Pancreas (tissue), 10 donors: ENCODE results near the gene XG. TPM values are rescaled to one million over a fixed set of nuclear protein-coding genes. Genes with fewer than 3 reads are reported as not detected.

Experiments used
- ATAC-seq, 4 donors: fragments of 200-7000 bp; cut with Tn5 transposase; one replicate each; pipeline versions ENCODE4 v1.8.0 to v1.9.1; 2020; ENCODE audit warnings: mild to moderate bottlenecking in 4 of 4, moderate library complexity in 4 of 4
- DNase-seq, 6 donors: peaks; one replicate each; pipeline ENCODE4 v3.0.0-alpha.2; 2020
- FAIRE-seq: peaks from 2 replicates; lab custom pipeline; 2012; peaks lifted over from hg19 to GRCh38; lab: Jason Lieb, UNC
- H3K27ac ChIP-seq, 4 donors: fragments of 200-600 bp; sonication (generic); 1 replicate in 3 of 4; 2 replicates in 1 of 4; pipeline versions ENCODE4 v1.5.0 to v1.8.0; 2020
- H3K27me3 ChIP-seq, 4 donors: fragments of 200-600 bp; one replicate each; pipeline ENCODE4 v1.8.0; 2021
- H3K36me3 ChIP-seq, 3 donors: fragments of 200-600 bp; sonication (generic) in 1 of 3; one replicate each; pipeline versions ENCODE4 v1.5.0 to v1.8.0; 2020 to 2021
- H3K4me1 ChIP-seq, 3 donors: fragments of 200-600 bp; one replicate each; pipeline ENCODE4 v1.8.0; 2021
- H3K4me3 ChIP-seq, 4 donors: fragments of 200-600 bp; sonication (generic) in 2 of 4; one replicate each; pipeline versions ENCODE4 v1.5.0 to v1.8.0; 2020 to 2021
- H3K9me3 ChIP-seq, 4 donors: fragments of 200-600 bp; one replicate each; pipeline ENCODE4 v1.8.0; 2021
- CTCF ChIP-seq, 4 donors: fragments of 200-600 bp; sonication (generic) in 3 of 4; IDR thresholded peaks; one replicate each; pipeline versions ENCODE4 v1.5.0 to v1.8.0; 2021; ENCODE audit warnings: antibody characterized with exemption in 4 of 4
- WGBS, 2 donors: extraction: QIAGEN DNeasy Blood & Tissue Kit; methylation state at CpG; one replicate each; pipeline ENCODE4 v1.1.7; 2013; 5-methylcytosine and 5-hydroxymethylcytosine counted together
- intact Hi-C, 3 donors: fragments of 100-400 bp; cut with DNase I; formaldehyde crosslinking; loops; one replicate each; pipeline versions ENCODE4 v1.11.1 to v1.14.2; 2022
- polyA plus RNA-seq, 2 donors: library from polyadenylated mRNA; stranded (reverse); fragments of 200-250 nt; gene quantifications; one replicate each; pipeline ENCODE4 v1.2.3, GENCODE V29; 2013
- total RNA-seq, 6 donors: library from RNA; stranded (reverse); fragmentation: NEBNext Ultra II Directional in 4 of 6; extraction: Animal tissue kit (Norgen Biotek cat#: 25700) in 4 of 6; gene quantifications; one replicate each; pipeline versions ENCODE4 v1.2.1 to v1.2.4, GENCODE V29; 2021 to 2023
- donor health status: healthy with polysubstance abuse.
- donor health status: DM: no; HTN: no; CAD: no; lungs with moderate emphysema.
- donor health status: DM: no; HTN: no; CAD: no.
- donor health status: control.
- donor health status: control.
- donor health status: Bipolar disorder and iron deficiency.
- donor health status: DM: yes; HTN: yes; CAD: no.
- donor health status: DM: no; HTN: no; CAD: no.
- donor health status: DM: no; HTN: no; CAD: no.
- donor health status: DM: yes; HTN: yes; CAD: no.

Gene XG
- total and polyA plus RNA-seq, 8 donors = 0.11 to 0.38 (median 0.22) TPM; not detected in 4

- no peak for FAIRE-seq
- peak in 3 of 4 donors; percentile 16 to 34 (median 34) for ATAC-seq
- Histone ChIP-seq H3K27ac (peak overlapping the region in 2 of 4 donors; percentile 43 to 80), H3K4me3 (no peak overlapping the region), H3K4me1 (peaks cover 0 to 5% (median 0%) of the 10 kb centered on the region in 3 donors), H3K27me3 (no peaks in the 10 kb centered on the region), H3K36me3 (no peaks in the 10 kb centered on the region), H3K9me3 (no peaks in the 10 kb centered on the region)
- DNase-seq = no peak
- TF ChIP-seq CTCF (IDR thresholded peaks at IDR 0.05) = no peak
- WGBS, 2 donors = 25 to 47% methylated on average over 1 of the region's 1 CpG
- intact Hi-C loops = no loop called here
These were observed 29.4 kb downstream of the XG start for GRCh38 chrX:2781226-2781571.

- ATAC-seq = peak in 2 of 4 donors; percentile 39 to 43
- Histone ChIP-seq H3K36me3 (no peaks in the 10 kb centered on the region), H3K27ac (peak overlapping the region in 2 of 4 donors; percentile 43 to 80), H3K27me3 (no peaks in the 10 kb centered on the region), H3K4me1 (peaks cover 0 to 5% (median 0%) of the 10 kb centered on the region in 3 donors), H3K9me3 (no peaks in the 10 kb centered on the region), H3K4me3 (no peak overlapping the region)
- WGBS, 2 donors = 6 to 11% methylated on average over 6 of the region's 6 CpGs
- TF ChIP-seq CTCF (IDR thresholded peaks at IDR 0.05) = no peak
- no peak for DNase-seq
- intact Hi-C loops = no loop called here
- no peak for FAIRE-seq
These were observed 29.9 kb downstream of the XG start for GRCh38 chrX:2781698-2782097.

- FAIRE-seq = no peak
- WGBS, 2 donors = 40 to 48% methylated on average over 4 of the region's 4 CpGs
- no peak for TF ChIP-seq CTCF (IDR thresholded peaks at IDR 0.05)
- intact Hi-C loops = no loop called here
- ATAC-seq = peak in 1 of 4 donors; percentile 30
- no peak for DNase-seq
- peak overlapping the region in 1 of 4 donors; percentile 80 for H3K27ac ChIP-seq
- peaks cover 0 to 5% (median 0%) of the 10 kb centered on the region in 3 donors for H3K4me1 ChIP-seq
- no peaks in the 10 kb centered on the region for H3K27me3 ChIP-seq
- no peak overlapping the region for H3K4me3 ChIP-seq
- no peaks in the 10 kb centered on the region for H3K36me3 ChIP-seq
- no peaks in the 10 kb centered on the region for H3K9me3 ChIP-seq
These were observed 30.3 kb downstream of the XG start for GRCh38 chrX:2782171-2782570.

GRCh38 chrX:2782778-2783177 lies 30.9 kb downstream of the XG start:
- no peak for ATAC-seq
- H3K27ac ChIP-seq = no peak overlapping the region
- no peak overlapping the region for H3K4me3 ChIP-seq
- WGBS, 2 donors = 67 to 70% methylated on average over 4 of the region's 4 CpGs
- H3K4me1 ChIP-seq = peaks cover 0 to 5% (median 0%) of the 10 kb centered on the region in 3 donors
- H3K36me3 ChIP-seq = no peaks in the 10 kb centered on the region
- no peak for TF ChIP-seq CTCF (IDR thresholded peaks at IDR 0.05)
- H3K27me3 ChIP-seq = no peaks in the 10 kb centered on the region
- no peak for DNase-seq
- no peaks in the 10 kb centered on the region for H3K9me3 ChIP-seq
- no peak for FAIRE-seq
- intact Hi-C loops = no loop called here

GRCh38 chrX:2784026-2784425 lies 32.2 kb downstream of the XG start:
- 74 to 84% methylated on average over 6 of the region's 6 CpGs for WGBS, 2 donors
- H3K4me3 ChIP-seq = no peak overlapping the region
- ATAC-seq = no peak

More at GRCh38 chrX:2784026-2784425, 32.2 kb downstream of the XG start:
- Histone ChIP-seq H3K36me3 (no peaks in the 10 kb centered on the region), H3K27ac (no peak overlapping the region), H3K4me1 (peaks cover 0 to 5% (median 0%) of the 10 kb centered on the region in 3 donors), H3K9me3 (no peaks in the 10 kb centered on the region), H3K27me3 (no peaks in the 10 kb centered on the region)
- FAIRE-seq (no peak), DNase-seq (no peak)
- TF ChIP-seq CTCF (IDR thresholded peaks at IDR 0.05) = no peak
- intact Hi-C loops = no loop called here
